Fibroblast of the aortic adventitia (primary cell): ENCODE measurements around the gene SUN1. TPM values are rescaled to one million over a fixed set of nuclear protein-coding genes. Genes with fewer than 3 reads are reported as not detected.

Experiments used
- DNase-seq: peaks from one replicate; pipeline ENCODE4 v3.0.0-alpha.2; 2010; ENCODE audit warnings: low read depth
- H3K4me3 ChIP-seq: 2 replicates; pipeline ENCODE4 v1.5.1; 2011; ENCODE audit warnings: low read depth, mild to moderate bottlenecking, control low read depth, low read length, moderate library complexity
- total RNA-seq: library from RNA; depleted of rRNA; stranded (reverse); fragments of >200 nt; gene quantifications from 2 replicates; pipeline ENCODE4 v1.2.3, GENCODE V29; 2012; ENCODE audit warnings: low replicate concordance
- TF ChIP-seq, protein P1 (sequence below): IDR thresholded peaks from 2 replicates; pipeline ENCODE4 v1.5.1; 2011; ENCODE audit warnings: mild to moderate bottlenecking, low read length, control low read depth, inconsistent platforms; ENCODE audit not compliant: insufficient read depth

SUN1 gene
- total RNA-seq, 1 donor: 211 TPM

DNA sequence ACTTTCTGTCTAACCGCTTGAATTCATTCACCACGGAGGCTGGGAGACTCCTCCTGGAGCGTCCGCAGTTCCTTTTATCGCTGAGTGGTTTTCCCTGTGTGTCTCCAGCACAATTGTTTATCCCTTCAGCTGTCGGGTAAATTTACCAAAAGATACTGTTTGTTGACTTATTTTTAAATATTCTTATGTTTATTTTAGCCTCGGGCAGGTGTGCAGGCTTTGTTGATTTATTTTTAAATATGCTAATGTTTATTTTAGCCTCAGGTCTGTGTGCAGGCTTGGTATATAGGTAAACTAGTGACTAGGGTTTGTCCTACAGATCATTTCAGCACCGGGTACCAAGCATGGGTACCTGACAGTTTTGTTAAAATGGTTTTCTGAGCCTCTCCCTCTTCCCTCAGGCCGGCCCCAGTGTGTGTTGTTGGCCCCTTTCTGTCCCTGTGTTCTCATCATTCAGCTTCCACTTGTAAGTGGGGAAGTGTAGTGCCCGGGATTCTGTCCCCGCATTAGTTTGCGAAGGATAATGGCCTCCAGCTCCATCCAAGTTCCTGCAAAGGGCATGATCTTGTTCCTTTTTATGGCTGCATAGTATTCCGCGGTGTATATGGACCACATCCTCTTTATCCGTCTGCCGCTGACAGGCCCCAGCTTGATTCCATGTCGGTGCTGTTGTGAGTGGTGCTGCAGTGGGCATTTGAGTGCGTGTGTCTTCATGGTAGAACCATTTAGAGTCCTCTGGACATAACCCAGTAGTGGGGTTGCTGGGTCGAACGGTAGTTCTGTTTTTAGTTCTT lies 49.4 kb downstream of the SUN1 start:
- no peak overlapping the region for H3K4me3 ChIP-seq
- DNase-seq: no peak
- TF ChIP-seq, protein P1, sequence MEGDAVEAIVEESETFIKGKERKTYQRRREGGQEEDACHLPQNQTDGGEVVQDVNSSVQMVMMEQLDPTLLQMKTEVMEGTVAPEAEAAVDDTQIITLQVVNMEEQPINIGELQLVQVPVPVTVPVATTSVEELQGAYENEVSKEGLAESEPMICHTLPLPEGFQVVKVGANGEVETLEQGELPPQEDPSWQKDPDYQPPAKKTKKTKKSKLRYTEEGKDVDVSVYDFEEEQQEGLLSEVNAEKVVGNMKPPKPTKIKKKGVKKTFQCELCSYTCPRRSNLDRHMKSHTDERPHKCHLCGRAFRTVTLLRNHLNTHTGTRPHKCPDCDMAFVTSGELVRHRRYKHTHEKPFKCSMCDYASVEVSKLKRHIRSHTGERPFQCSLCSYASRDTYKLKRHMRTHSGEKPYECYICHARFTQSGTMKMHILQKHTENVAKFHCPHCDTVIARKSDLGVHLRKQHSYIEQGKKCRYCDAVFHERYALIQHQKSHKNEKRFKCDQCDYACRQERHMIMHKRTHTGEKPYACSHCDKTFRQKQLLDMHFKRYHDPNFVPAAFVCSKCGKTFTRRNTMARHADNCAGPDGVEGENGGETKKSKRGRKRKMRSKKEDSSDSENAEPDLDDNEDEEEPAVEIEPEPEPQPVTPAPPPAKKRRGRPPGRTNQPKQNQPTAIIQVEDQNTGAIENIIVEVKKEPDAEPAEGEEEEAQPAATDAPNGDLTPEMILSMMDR: no peak

DNA sequence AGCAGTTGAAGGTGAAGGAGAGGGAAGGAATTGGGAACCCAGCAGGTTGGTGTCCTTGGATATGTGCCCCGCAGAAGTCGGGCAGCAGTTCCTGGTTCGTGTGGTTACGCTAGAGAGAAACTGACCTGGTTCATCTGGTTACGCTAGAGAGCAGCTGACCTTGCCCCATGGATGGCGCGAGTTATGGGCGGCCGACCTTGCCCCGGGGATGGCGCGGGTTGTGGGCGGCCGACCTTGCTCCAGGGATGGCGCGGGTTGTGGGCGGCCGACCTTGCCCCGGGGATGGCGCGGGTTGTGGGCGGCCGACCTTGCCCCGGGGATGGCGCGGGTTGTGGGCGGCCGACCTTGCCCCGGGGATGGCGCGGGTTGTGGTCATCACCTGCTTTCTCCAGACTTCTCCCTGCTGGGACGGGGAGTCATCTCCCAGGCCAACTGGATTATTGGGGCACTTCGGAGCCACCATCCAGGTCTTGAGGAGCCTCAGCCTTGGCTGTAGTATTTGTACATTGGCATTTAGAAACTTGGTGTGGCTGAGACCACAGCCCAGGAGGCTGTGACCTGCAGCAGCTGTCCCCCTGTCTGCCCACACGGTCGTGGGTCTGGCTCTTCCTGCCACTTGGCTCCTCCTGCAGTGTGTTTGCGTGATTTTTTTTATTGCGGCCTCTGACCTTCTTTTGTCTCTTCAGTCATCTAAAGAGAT lies 50.2 kb downstream of the SUN1 start:
- DNase-seq: no peak
- TF ChIP-seq, protein P1: no peak

GRCh38 chr7:883055-884021 lies 51.1 kb downstream of the SUN1 start:
- no peak overlapping the region for H3K4me3 ChIP-seq
- TF ChIP-seq, protein P1: peak; percentile 29
- peak; percentile 43 for DNase-seq

More for the DNA sequence above, 50.2 kb downstream of the SUN1 start:
- H3K4me3 ChIP-seq: no peak overlapping the region

- TF ChIP-seq, protein P1: no peak
- no peak overlapping the region for H3K4me3 ChIP-seq
- no peak for DNase-seq
These were observed 52.1 kb downstream of the SUN1 start for GRCh38 chr7:884191-885003.

- TF ChIP-seq, protein P1: no peak
- H3K4me3 ChIP-seq: no peak overlapping the region
- no peak for DNase-seq
These were observed 53.1 kb downstream of the SUN1 start for GRCh38 chr7:885261-885892.
